ENCODE measurements around the gene PLCH1. TPM values are rescaled to one million over a fixed set of nuclear protein-coding genes. Genes with fewer than 3 reads are reported as not detected.

The PLCH1 gene
- total RNA-seq, 1 experiment from 2014 or later, result 4.1 TPM

GRCh38 chr3:155753038-155753639 lies 8.3 kb upstream of the PLCH1 start:
- Histone ChIP-seq H3K4me2 (ENCODE audit: low read length) (no peak overlapping the region), H2AFZ (ENCODE audit: low read length) (peak overlapping the region; percentile 28; the same call in 1 of the 2 replicates)

GRCh38 chr3:155748611-155749365 lies 3.9 kb upstream of the PLCH1 start:
- TF ChIP-seq EZH2phosphoT487 (IDR thresholded peaks at IDR 0.05; ENCODE audit: borderline replicate concordance, low read length) (no peak), EZH2 (IDR thresholded peaks at IDR 0.05; ENCODE audit: low read length, unreplicated experiment) (no peak), CTCF (conservative IDR thresholded peaks at IDR 0.05; ENCODE audit: low read depth, low read length) (no peak)
- no peak overlapping the region for H2AFZ ChIP-seq (ENCODE audit: low read length)
- peak; percentile 75 for DNase-seq
- H3K4me2 ChIP-seq (ENCODE audit: low read length), result peak overlapping the region; percentile 72
- H3K36me3 ChIP-seq (ENCODE audit: low read depth, low read length), result no peaks in the 10 kb centered on the region
- no peak overlapping the region for H3K9ac ChIP-seq (ENCODE audit: low read length)
- H4K20me1 ChIP-seq (ENCODE audit: low read length), result no peaks in the 10 kb centered on the region
- 0 out of 2 replicates have a peak, but pooled peaks cover 2% of the 10 kb centered on the region for H3K79me2 ChIP-seq (ENCODE audit: low read length)
- peaks cover 44% of the 10 kb centered on the region for H3K4me1 ChIP-seq (ENCODE audit: insufficient read depth, low read length)
- H3K27ac ChIP-seq (ENCODE audit: low read length), result peak overlapping the region; percentile 36
- CTCF ChIA-PET, result interaction anchor here (1.0 kb wide), 1 partner anchor 57 kb away, joined by 6 read pairs; the partner anchor contains the start of gene C3orf33
- no peaks in the 10 kb centered on the region for H3K27me3 ChIP-seq (ENCODE audit: low read length)
- intact Hi-C loops (cut with micrococcal nuclease), result loop anchor here (5.0 kb wide), 2 partner anchors 124 to 366 kb away; partner anchors contain the start of gene GMPS
- no peaks in the 10 kb centered on the region for H3K9me3 ChIP-seq (ENCODE audit: low read length)
- no TSS peak for BruUV-seq (replicated peaks)
- H3K4me3 ChIP-seq (ENCODE audit: low read length), result peak overlapping the region; percentile 22; the same call in 1 of the 2 replicates
- peak; percentile 33 for ATAC-seq
- no peaks in the 10 kb centered on the region for H3K9me2 ChIP-seq (replicated peaks; ENCODE audit: low read length)
- H3F3A ChIP-seq (ENCODE audit: low read length, unreplicated experiment), result no peaks in the 10 kb centered on the region
- POLR2A ChIA-PET (ENCODE audit: unreplicated experiment), result no interaction called here

More at GRCh38 chr3:155753038-155753639, 8.3 kb upstream of the PLCH1 start:
- BruUV-seq (replicated peaks), result no TSS peak
- no peaks in the 10 kb centered on the region for H3K27me3 ChIP-seq (ENCODE audit: low read length)
- H3K36me3 ChIP-seq (ENCODE audit: low read depth, low read length), result no peaks in the 10 kb centered on the region
- no peak for TF ChIP-seq EZH2phosphoT487 (IDR thresholded peaks at IDR 0.05; ENCODE audit: borderline replicate concordance, low read length)
- TF ChIP-seq EZH2 (IDR thresholded peaks at IDR 0.05; ENCODE audit: low read length, unreplicated experiment), result no peak
- peak; percentile 84 for TF ChIP-seq CTCF (conservative IDR thresholded peaks at IDR 0.05; ENCODE audit: low read depth, low read length)
- H3K9me2 ChIP-seq (replicated peaks; ENCODE audit: low read length), result no peaks in the 10 kb centered on the region
- no peak overlapping the region for H3K27ac ChIP-seq (ENCODE audit: low read length)
- POLR2A ChIA-PET (ENCODE audit: unreplicated experiment), result no interaction called here
- CTCF ChIA-PET, result no interaction called here
- peak; percentile 37 for ATAC-seq
- no peaks in the 10 kb centered on the region for H3K79me2 ChIP-seq (ENCODE audit: low read length)
- H3F3A ChIP-seq (ENCODE audit: low read length, unreplicated experiment), result no peaks in the 10 kb centered on the region
- H3K9me3 ChIP-seq (ENCODE audit: low read length), result no peaks in the 10 kb centered on the region
- H3K4me1 ChIP-seq (ENCODE audit: insufficient read depth, low read length), result peaks cover 13% of the 10 kb centered on the region
- DNase-seq, result peak; percentile 67
- no peak overlapping the region for H3K4me3 ChIP-seq (ENCODE audit: low read length)
- H3K9ac ChIP-seq (ENCODE audit: low read length), result no peak overlapping the region
- intact Hi-C loops (cut with micrococcal nuclease), result loop anchor here (1.0 kb wide), 3 partner anchors 53 to 107 kb away; partner anchors contain the start of genes C3orf33 and SLC33A1
- no peaks in the 10 kb centered on the region for H4K20me1 ChIP-seq (ENCODE audit: low read length)
